Adrenal gland (tissue), 12 donors: Measurements from ENCODE around the gene TSPAN15. TPM values are rescaled to one million over a fixed set of nuclear protein-coding genes. Genes with fewer than 3 reads are reported as not detected.
A peak's percentile ranks its signal among the peaks of the same experiment; 100 is the strongest.

ENCODE experiments used
- DNase-seq, 7 donors: peaks; one replicate each; pipeline ENCODE4 v3.0.0-alpha.2; 2019 to 2020
- H3K27ac ChIP-seq, 5 donors: fragments of 200-600 bp; sonication (generic) in 4 of 5; 1 replicate in 3 of 5; 2 replicates in 2 of 5; pipeline versions ENCODE4 v1.5.1 to v1.8.0; 2016 to 2020; ENCODE audit warnings: mild to moderate bottlenecking in 1 of 5
- H3K27me3 ChIP-seq: fragments of 200-600 bp; 2 replicates; pipeline ENCODE4 v1.8.0; 2021
- H3K36me3 ChIP-seq, 2 donors: fragments of 200-600 bp; replicated peaks in 1 of 2; 1 replicate in 1 of 2; 2 replicates in 1 of 2; pipeline versions ENCODE4 v1.5.1 to v1.8.0; 2018 to 2022
- H3K4me1 ChIP-seq, 2 donors: fragments of 200-600 bp; replicated peaks in 1 of 2; 1 replicate in 1 of 2; 2 replicates in 1 of 2; pipeline versions ENCODE4 v1.5.1 to v1.8.0; 2018 to 2021
- H3K4me3 ChIP-seq, 4 donors: fragments of 200-600 bp; sonication (generic) in 3 of 4; one replicate each; pipeline ENCODE4 v1.5.1; 2016 to 2018
- H3K9me3 ChIP-seq, 3 donors: fragments of 200-600 bp; sonication (generic) in 1 of 3; replicated peaks in 1 of 3; 1 replicate in 2 of 3; 2 replicates in 1 of 3; pipeline versions ENCODE4 v1.5.1 to v1.8.0; 2016 to 2021
- POLR2A ChIP-seq, 2 donors: fragments of 450-650 bp; IDR thresholded peaks; one replicate each; pipeline ENCODE4 v1.6.1; 2017; ENCODE audit warnings: antibody characterized with exemption in 2 of 2, mild to moderate bottlenecking in 2 of 2, moderate library complexity in 1 of 2
- WGBS, 4 donors: extraction: QIAGEN DNeasy Blood & Tissue Kit in 2 of 4; methylation state at CpG; one replicate each; pipeline versions ENCODE4 v1.1.5 to v1.1.7; 2013 to 2017; 5-methylcytosine and 5-hydroxymethylcytosine counted together
- intact Hi-C, 2 donors: fragments of 100-400 bp; cut with DNase I; formaldehyde crosslinking; loops; one replicate each; pipeline versions ENCODE4 v1.14.1 to v1.15.0; 2022 to 2023
- polyA plus RNA-seq, 3 donors: library from polyadenylated mRNA; stranded (reverse); fragments of 200-250 nt in 2 of 3; fragments of 350-450 nt in 1 of 3; fragmentation: Illumina TruSeq in 1 of 3; extraction: RNeasy Lipid Tissue Mini Kit (QIAGEN cat#74804) in 1 of 3; gene quantifications; one replicate each; pipeline ENCODE4 v1.2.3, GENCODE V29; 2013 to 2014
- total RNA-seq, 9 donors: library from RNA; depleted of rRNA in 4 of 9; stranded (reverse); fragments of >200 nt in 4 of 9; fragments of 120-200 nt in 1 of 9; fragmentation: NEBNext Ultra II Directional in 1 of 9; extraction: Animal tissue kit (Norgen Biotek cat#: 25700) in 1 of 9; gene quantifications; one replicate each; pipeline versions ENCODE4 v1.1.0 to v1.2.4, GENCODE V29; 2013 to 2023
- TF ChIP-seq, protein P1 (sequence below), 6 experiments: fragments of 450-650 bp in 4 of 6; fragments of 200-600 bp in 2 of 6; sonication (generic) in 1 of 6; IDR thresholded peaks; 1 replicate in 5 of 6; 2 replicates in 1 of 6; pipeline versions ENCODE4 v1.5.1 to v1.8.0; 2016 to 2021; ENCODE audit warnings: antibody characterized with exemption in 6 of 6, mild to moderate bottlenecking in 2 of 6, moderate library complexity in 1 of 6
- donor health status: healthy with polysubstance abuse.
- donor health status: Bipolar disorder and iron deficiency.
- donor health status: DM: yes; HTN: yes; CAD: no.
- donor health status: DM: no; HTN: no; CAD: no.
- donor health status: DM: no; HTN: no; CAD: no.
- donor health status: DM: yes; HTN: yes; CAD: no.

TSPAN15 gene
- total and polyA plus RNA-seq, 12 donors = 5.6 to 14.8 (median 10.8) TPM

DNA sequence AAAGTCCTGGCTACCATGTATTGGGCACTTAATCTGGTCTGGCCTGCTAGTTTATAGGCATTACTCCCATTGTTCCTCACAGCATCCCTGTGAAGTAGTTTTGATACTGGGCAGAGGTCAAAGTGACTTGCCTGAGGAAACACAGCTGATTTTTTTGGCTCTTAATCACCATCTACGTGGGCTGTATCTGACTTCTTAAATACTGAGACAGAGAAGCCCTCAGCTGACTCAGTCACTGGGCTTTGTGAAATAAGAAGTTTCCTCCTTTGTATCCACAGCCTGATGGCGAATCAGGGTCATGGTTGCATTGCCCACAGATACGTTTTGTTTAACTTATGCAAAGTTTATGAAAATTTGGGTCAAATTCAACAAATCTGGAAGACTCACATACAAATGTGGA, 47.7 kb upstream of the TSPAN15 start:
- Histone ChIP-seq H3K9me3 (no peaks in the 10 kb centered on the region), H3K27me3 (no peaks in the 10 kb centered on the region), H3K36me3 (peaks cover 0 to 30% of the 10 kb centered on the region in 2 donors), H3K4me3 (no peak overlapping the region), H3K27ac (no peak overlapping the region), H3K4me1 (peaks cover 8% of the 10 kb centered on the region in 2 donors)
- intact Hi-C loops = no loop called here
- TF ChIP-seq, protein P1, sequence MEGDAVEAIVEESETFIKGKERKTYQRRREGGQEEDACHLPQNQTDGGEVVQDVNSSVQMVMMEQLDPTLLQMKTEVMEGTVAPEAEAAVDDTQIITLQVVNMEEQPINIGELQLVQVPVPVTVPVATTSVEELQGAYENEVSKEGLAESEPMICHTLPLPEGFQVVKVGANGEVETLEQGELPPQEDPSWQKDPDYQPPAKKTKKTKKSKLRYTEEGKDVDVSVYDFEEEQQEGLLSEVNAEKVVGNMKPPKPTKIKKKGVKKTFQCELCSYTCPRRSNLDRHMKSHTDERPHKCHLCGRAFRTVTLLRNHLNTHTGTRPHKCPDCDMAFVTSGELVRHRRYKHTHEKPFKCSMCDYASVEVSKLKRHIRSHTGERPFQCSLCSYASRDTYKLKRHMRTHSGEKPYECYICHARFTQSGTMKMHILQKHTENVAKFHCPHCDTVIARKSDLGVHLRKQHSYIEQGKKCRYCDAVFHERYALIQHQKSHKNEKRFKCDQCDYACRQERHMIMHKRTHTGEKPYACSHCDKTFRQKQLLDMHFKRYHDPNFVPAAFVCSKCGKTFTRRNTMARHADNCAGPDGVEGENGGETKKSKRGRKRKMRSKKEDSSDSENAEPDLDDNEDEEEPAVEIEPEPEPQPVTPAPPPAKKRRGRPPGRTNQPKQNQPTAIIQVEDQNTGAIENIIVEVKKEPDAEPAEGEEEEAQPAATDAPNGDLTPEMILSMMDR (IDR thresholded peaks at IDR 0.05) = no peak
- no peak for TF ChIP-seq POLR2A (IDR thresholded peaks at IDR 0.05)
- WGBS, 4 donors = 59 to 78% (median 73%) methylated on average over 3 of the region's 3 CpGs
- no peak for DNase-seq

DNA sequence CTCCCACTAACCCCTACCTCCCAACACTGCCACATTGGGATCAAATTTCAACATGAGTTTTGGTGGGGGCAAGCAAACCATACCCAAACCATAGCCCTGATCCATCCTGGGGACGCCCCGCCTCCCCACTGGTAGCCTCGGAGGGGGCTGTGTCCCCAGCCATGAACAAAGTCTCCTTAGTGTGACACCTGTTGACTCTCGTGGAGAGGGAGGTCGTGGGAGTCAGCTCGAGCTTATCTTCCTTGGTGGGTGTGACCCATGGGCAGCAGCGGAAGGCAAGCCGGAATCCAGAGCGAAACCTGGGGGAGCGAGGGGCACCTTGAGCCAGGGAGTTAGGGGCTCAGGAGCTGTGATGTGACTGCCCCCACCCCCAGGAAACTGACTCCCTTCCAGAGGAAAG, 46.5 kb upstream of the TSPAN15 start:
- 90 to 97% (median 92%) methylated on average over 6 to 10 of the region's 10 CpGs for WGBS, 4 donors
- Histone ChIP-seq H3K36me3 (peaks cover 0 to 21% of the 10 kb centered on the region in 2 donors), H3K9me3 (no peaks in the 10 kb centered on the region), H3K4me3 (no peak overlapping the region), H3K27me3 (no peaks in the 10 kb centered on the region), H3K27ac (no peak overlapping the region), H3K4me1 (peaks cover 8 to 16% of the 10 kb centered on the region in 2 donors)
- TF ChIP-seq, protein P1 (IDR thresholded peaks at IDR 0.05) = no peak
- TF ChIP-seq POLR2A (IDR thresholded peaks at IDR 0.05) = no peak
- no peak for DNase-seq
- intact Hi-C loops = no loop called here

DNA sequence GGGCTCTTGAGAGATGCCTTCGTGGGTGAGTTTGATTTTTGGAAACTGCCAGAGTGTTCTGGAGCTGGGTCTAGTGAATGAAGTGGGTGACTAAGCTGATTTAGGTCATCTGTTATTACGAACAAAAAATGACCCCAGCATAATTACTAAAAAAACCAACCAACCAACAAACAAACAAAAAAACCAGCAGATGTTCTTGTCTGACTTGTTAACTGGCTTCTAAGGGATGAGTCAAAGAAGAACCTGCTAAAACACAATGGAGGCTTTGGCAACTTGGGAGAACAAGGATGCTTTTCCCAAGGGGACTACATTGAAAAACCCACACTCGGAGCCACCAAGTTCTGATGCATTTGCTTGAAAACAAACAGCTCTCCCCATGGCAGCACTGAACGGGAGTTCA, 46.0 kb upstream of the TSPAN15 start:
- 64 to 85% (median 77%) methylated on average over 4 of the region's 4 CpGs for WGBS, 4 donors
- no peak for TF ChIP-seq POLR2A (IDR thresholded peaks at IDR 0.05)
- TF ChIP-seq, protein P1 (IDR thresholded peaks at IDR 0.05) = no peak
- Histone ChIP-seq H3K9me3 (no peaks in the 10 kb centered on the region), H3K36me3 (peaks cover 0 to 17% of the 10 kb centered on the region in 2 donors), H3K27ac (peak overlapping the region in 1 of 5 donors; percentile 30), H3K4me1 (peaks cover 8 to 16% of the 10 kb centered on the region in 2 donors), H3K4me3 (no peak overlapping the region), H3K27me3 (no peaks in the 10 kb centered on the region)
- intact Hi-C loops = no loop called here
- no peak for DNase-seq

DNA sequence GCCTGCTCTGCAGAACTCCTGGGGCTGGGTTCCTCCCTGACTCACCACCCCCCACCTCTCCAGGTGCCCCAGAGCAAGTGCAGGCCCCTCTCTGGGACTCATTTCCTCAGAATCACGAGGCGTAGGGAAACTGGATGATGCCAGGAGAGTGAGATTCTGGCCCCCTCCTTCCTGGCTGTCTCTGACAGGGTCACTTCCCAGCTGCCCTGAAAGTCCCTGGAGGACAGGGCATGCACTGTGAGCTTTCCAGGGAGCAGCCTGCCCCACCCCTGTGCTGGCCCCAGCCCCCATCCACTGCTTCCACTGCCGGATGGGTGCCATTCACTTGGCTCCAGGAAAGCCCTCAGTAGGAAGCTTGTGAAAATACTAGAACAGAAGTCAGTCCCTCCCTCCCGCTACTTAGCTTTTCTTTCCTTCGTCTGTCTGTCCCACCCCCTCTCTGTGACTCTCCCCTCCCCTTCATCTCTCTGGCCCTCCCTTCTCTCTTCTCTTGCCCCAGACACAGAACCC, 44.9 kb upstream of the TSPAN15 start:
- Histone ChIP-seq H3K36me3 (peaks cover 0 to 6% of the 10 kb centered on the region in 2 donors), H3K4me1 (peaks cover 8 to 16% of the 10 kb centered on the region in 2 donors), H3K9me3 (no peaks in the 10 kb centered on the region), H3K27ac (peak overlapping the region in 3 of 5 donors; percentile 30 to 61 (median 43)), H3K4me3 (no peak overlapping the region), H3K27me3 (no peaks in the 10 kb centered on the region)
- WGBS, 4 donors = 35 to 59% (median 44%) methylated on average over 3 to 5 of the region's 5 CpGs
- TF ChIP-seq POLR2A (IDR thresholded peaks at IDR 0.05) = no peak
- TF ChIP-seq, protein P1 (IDR thresholded peaks at IDR 0.05) = no peak
- DNase-seq = peak in 5 of 7 donors; percentile 22 to 70 (median 46)
- intact Hi-C loops = no loop called here
